NCI-H1048 (cell line): ENCODE results near the gene COL11A1.
A peak's percentile ranks its signal among the peaks of the same experiment; 100 is the strongest.
"Not testable (repeated sequence)": the region's sequence is repeated elsewhere in the genome, so short reads cannot be mapped to it uniquely, and the experiment has no call there.

Experiments
- DNase-seq: peaks from one replicate; lab custom pipeline; 2025; lab: John Stamatoyannopoulos, UW

Gene COL11A1

DNA sequence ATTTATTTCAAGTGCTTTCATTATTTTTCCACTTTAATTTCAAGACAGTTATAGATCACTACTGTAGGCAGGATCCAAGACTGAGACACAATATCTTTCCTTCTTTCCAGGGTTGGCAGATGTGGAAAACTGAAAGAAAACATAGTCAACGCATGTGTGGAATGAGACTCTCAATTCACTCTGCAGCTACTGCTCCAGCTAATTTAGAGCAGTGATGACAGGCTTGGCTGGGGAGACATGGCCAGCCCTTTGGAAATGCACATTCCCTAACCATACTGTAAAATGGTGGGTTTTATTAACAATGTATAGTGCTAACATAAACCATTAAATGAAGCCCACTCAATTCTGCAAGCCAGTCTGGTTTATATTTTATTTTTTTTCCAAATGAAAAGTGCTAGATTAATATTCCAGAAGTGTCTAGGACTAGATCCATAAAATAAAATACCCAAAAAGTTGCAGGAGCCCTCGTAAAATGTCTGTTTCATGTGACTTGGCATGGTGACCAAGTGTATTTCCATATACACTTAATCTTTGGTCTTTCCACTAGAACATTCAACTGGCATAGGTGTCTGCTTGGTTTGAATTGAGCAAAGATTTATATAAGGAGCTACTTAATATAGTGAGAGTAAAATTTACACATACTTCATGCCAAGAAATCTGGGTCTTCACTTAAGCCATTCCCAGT is 32.9 kb downstream of the COL11A1 start:
- DNase-seq = no peak

DNA sequence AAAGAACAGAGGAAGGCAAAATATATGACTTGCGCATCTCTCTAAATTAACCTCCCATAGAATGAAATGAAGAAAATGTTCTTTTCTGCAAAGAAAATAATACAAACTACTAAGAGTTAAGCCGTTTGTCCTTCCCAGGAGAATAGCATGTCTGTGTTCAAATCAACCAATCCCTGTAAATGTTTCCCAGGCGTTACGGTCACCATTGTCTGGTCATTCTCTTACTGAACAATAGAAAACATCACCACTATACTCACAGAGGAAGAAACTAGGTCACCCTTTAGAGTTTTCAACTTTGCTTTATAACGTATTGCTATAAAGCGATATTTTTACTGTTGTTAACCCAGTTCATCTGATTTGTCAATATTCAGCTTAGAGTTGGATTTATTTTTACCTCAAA is 34.1 kb downstream of the COL11A1 start:
- no peak for DNase-seq

DNA sequence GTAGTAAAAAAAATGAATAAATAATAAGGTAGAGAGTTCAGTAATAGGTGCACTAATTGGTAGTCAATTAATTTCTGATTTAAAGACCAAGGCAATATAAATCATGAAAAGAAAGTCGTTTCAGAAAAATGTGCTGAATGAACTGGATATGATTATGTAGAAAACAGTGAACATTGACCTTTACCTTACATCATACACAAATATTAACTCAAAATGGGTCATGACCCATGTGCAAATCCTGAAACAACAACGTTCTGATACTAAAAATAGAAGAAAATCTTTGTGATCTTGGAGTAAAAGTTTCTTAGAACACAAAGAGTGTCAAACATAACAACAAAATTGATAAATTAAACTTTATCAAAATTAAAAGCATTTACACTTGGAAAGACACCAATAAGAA is 39.1 kb downstream of the COL11A1 start:
- DNase-seq = no peak

DNA sequence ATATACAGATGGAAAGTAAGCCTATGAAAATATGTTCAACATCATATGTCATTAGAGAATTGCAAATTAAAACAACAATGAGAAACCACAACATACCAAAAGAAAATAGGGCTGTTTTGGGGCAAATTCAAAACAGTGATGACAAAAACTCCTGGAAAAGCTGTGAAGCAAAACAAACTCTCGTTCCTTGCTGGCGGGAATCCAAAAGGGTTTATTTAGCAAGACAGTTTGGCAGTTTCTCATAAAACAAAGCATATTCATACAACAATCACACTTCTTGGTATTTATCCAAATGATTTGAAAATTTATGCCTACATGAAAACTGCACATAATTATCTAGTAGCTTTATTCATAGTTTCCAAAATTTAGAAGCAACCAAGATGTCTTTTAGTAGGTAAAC is 44.4 kb downstream of the COL11A1 start:
- DNase-seq = no peak

DNA sequence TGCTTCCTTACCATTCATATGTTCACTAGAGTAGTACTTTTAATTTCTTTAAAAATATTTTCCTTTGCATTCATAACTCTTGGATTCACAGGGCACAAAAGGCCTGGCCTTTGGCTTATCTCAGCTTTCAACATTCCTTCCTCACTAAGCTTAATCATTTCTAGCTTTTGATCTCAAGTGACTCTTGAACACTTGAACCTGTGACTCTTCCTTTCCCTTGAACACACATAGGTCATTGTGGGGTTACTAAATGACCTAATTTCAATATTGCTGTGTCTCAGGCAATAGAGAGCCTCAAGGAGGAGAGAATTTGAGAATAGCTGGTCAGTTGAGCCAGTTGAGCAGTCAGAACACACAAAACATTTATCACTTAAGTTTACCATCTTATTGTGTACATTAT is 49.9 kb downstream of the COL11A1 start:
- DNase-seq = no peak

DNA sequence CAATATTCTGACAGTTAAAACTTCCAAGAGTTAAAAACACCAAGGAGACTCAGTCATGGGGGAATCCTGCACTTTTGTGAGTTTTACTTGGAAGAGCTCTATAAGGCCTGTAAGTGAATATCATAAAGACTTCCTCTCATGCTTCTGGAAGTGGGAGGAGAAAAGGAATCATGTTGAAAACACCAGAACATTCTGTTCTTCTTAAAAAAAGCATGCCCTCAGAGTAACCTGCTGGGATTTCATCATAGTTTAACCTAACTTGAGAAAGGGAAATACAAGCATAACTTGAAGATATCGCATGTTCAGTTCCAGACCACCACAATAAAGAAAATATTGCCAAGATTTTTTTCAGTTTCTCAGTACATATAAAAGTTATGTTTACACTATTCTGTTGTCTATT is 51.9 kb downstream of the COL11A1 start:
- no peak for DNase-seq

DNA sequence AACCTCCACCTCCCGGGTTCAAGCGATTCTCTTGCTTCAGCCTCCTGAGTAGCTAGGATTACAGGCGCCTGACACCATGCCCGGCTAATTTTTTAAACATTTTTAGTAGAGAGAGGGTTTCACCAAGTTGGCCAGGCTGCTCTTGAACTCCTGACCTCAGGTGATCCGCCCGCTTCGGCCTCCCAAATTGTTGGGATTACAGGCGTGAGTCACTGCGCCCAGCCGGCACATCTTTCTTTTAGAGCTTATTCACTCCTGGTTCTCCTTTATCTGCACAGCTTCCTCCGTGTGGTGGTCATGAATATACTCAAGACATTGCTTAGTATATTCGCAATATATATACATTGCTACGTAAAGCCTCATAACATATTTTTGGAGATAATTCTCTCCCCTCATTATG is 80.2 kb downstream of the COL11A1 start:
- DNase-seq = not testable (repeated sequence)

DNA sequence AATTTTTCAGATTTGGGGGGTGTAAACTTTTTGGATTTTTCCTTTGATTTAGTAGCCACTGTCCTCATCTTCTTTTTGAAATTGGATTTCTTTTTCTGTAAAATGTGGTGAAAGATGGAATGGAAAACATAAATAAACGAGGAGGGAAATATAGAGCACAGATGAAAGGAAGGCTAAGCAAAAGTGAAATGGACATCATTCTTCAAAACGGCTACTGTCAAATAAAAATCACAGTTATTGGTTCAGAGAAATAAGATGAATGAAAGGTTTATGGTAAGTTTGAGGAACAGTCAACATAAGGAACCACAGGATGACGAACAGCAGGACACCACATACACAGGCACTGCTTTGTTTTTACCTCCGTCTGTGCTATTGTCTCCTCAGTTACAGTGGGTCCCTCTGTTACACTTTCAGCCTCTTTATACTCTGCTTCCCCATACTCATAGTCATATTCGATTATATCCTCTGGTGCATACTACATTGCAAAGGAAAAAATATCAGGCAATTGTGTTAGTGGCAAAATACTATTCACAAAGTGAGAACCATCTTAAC is 82.4 kb downstream of the COL11A1 start:
- DNase-seq = no peak

DNA sequence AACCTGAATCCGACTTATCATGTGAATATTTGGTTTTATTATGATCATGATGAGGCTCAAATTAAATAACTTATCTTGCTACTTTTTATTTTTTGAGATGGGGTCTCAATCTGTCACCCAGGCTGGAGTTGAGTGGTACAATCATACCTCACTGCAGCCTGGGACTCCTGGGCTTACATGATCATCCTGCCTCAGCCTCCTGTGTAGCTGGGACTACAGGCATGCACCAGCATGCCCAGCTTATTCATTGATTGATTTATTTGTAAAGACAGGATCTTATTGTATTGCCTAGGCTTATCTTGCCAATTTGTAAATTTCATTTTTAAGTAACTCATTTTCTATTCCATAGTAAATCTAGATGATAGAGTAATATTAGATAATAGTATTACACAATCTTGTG is 84.3 kb downstream of the COL11A1 start:
- DNase-seq = no peak

DNA sequence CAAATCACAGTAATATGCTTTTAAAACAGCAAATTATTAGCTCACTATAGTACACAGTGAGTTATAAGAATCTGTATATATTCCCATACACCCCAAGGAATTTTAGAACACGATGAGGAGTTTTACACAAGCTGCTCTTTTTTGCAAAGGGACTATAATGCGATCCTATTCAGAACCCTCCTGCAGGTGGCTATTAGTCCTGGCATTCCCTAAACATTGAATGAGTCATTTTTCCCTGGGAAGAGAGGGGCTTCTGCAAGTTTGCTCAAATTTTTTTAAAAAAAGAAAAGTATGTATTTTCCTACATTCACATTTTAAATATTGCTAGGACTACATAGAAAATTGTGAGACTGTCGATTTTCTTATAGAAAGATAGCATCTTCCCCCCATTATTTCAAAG is 106.3 kb downstream of the COL11A1 start:
- DNase-seq = no peak

DNA sequence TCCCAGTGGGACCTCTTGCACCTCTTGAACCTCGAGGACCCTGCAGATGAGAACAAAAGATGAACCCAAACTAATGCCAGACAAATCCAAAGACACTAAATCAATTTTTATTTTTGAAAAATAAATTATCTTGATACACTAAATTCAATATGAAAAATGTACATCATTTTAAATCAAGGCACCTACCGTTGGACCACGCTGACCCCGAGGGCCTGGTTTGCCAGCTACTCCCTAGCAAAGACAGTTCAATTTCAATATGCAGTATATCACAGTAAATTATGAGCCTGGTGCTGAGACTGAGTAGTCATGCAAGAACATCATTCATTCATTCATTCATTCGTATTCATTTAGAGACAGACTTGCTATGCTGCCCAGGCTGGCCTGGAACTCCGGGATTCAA is 129.4 kb downstream of the COL11A1 start:
- no peak for DNase-seq

DNA sequence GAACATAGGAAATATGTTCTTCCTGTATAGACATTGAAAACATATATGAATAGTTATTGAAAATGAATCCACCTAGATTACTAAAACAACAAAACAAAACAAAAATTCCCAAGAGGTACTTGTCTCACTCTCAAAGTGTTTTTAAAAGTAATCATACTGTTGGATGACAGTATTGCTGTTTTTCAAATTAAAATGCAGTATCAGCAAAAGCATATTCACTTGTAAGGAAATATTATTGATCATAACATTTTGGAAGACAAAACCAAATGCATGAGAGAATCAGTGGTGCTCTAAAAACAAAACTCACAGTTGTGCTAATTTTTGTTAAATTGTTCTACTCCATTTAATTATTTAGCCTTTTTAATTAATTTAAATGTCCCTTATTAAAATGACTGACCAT is 131.0 kb downstream of the COL11A1 start:
- no peak for DNase-seq

DNA sequence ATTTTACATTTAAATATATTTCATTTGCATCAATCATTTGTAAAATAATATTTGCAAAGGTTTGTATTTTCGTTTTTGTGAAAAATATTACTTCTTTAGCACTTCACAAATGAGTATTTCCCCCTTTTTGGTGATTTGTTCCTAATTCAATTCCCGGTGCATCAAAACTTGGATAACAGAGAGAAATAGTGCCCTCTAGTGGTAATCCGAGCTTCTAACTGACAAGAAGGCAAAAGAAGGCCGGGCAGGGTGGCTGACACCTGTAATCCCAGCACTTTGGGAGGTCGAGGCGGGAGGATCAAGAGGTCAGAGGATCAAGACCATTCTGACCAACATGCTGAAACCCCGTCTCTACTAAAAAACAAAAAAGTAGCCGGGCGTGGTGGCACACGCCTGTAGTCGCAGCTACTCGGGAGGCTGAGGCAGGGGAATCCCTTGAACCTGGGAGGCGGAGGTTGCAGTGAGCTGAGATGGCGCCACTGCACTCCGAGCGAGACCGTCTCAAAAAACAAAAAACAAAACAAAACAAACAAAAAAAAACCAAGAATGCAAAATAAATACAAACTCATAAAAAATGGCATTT is 137.7 kb downstream of the COL11A1 start:
- DNase-seq = peak; percentile 21

DNA sequence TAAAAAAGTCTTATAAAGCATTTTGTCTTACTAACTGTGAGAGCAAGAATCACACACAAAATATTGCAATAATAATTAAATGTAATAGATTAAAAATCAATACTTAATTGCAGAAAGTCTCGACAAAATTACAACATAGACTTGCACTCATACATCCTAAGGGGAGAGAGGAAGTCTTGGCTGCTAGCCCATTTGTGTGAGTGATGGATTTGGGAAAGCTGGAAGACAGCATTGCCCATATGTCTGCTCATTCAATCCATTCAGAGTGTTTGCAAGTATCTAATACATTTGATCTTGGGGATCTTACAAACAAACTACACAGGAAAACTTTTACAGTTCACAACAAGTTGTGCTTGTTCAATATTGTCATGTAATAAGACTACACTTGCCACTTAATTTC is 140.5 kb downstream of the COL11A1 start:
- DNase-seq = no peak

DNA sequence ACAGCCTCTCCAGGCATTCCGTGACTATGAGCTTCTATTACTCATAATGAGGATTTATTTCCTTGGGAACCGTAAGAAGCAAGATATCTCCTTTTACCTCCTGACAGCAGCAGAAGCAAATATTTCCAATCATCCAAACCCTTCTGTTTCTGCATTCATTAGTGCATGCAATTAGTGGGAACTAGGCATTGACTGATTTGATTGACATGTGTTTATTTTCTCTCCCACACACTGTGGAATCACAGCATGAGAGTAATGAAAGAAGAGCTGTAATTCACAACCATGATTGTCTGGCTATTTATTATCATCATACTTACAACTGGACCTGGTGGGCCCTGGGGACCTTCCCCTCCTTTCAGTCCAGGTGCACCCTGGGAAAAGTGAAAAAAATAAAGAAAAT is 146.8 kb downstream of the COL11A1 start:
- no peak for DNase-seq

DNA sequence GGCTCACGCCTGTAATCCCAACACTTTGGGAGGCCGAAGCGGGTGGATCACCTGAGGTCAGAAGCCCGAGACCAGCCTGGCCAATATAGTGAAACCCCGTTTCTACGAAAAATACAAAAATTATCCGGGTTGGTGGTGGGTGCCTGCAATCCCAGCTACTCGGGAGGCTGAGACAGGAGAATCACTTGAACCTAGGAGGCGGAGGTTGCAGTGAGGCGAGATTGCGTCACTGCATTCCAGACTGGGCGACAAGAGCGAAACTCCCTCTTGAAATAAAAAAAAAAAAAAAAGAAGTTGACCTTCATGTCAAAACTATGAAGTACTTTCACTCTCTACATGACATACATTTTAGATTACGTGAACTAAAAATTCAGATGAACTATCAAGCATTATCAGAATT is 153.7 kb downstream of the COL11A1 start:
- no peak for DNase-seq

DNA sequence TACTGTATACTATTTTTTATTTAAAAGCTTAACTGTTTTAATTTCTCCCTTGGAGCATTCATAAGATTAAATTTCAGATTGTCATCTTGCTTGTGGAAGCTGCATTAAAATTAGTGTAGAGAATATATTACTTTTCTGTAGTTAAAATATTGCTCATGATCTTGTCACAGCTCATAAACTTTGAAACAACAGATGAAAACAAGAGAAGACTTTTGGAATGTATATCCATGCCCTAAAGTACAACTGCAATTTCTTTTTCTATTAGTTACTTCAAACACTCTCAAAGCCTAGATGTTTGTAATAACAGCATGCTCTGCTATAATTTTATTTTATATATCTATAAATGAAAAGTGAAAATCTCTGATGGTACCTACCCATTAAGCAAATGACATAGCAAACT is 155.9 kb downstream of the COL11A1 start:
- DNase-seq = no peak

DNA sequence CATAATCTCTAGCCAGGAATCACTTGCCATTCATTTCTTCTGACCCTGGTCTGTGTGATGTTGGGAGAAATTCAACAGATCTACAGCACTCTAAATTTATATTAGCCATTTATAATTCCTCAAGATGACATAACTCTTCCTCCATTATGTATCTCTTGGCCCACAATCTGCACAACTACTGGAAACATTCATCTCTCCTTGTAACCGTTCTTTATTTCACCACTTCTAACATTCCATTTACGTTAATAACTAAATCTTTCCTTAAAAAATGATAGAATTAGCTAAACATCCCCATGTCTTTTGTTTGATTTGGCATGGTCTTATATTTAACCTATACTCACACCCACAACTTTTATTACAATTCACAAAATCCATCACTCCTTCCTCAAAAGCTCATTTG is 166.0 kb downstream of the COL11A1 start:
- DNase-seq = no peak

DNA sequence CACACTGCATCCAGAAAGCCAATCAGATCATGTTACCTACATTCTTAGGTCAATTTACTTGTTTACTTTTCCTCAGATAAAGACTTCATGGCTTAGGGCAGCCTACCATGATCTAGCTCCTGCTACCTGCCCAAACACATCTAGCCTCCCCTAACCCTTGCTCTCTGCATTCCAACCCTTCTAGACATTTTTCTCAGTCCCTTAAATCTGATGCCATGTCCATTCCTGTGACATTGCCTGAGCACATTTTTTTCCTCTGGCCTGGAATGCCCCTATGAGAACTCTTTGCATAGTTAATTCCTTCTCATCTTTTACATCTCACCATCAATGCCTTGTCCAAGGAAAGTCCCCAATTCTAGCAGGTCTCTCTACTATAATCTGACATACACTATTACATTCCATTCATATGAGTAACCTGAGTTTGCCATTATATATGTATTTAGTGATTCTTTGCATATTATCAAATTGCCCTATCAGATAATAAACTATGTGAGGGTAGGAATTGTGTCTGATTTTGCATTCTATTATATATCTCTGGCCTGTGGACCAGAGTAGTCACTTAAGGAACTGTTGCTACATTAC is 166.9 kb downstream of the COL11A1 start:
- no peak for DNase-seq

DNA sequence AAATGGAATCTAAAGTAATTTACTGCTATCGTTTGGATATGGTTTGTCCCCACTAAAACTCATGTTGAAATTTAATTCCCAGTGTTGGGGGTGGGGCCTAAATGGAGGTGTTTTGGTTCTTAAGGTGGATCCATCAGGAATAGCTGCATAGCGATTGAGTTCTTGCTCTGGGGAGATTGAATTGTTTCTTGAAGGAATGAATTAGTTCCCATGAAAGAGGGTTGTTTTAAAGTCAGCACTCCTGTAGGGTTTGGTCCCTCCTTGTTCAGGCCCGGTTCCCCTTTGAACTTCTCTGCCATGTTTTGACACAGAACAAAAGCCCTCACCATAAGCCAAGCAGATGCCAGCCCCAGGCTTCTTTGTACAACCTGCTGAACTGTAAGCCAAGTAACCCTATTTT is 170.9 kb downstream of the COL11A1 start:
- no peak for DNase-seq

DNA sequence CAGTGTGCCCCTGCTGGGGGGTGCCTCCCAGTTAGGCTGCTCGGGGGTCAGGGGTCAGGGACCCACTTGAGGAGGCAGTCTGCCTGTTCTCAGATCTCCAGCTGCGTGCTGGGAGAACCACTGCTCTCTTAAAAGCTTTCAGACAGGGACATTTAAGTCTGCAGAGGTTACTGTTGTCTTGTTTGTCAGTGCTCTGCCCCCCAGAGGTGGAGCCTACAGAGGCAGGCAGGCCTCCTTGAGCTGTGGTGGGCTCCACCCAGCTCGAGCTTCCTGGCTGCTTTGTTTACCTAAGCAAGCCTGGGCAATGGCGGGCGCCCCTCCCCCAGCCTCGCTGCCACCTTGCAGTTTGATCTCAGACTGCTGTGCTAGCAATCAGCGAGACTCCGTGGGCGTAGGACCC is 175.0 kb downstream of the COL11A1 start:
- DNase-seq = not testable (repeated sequence)

DNA sequence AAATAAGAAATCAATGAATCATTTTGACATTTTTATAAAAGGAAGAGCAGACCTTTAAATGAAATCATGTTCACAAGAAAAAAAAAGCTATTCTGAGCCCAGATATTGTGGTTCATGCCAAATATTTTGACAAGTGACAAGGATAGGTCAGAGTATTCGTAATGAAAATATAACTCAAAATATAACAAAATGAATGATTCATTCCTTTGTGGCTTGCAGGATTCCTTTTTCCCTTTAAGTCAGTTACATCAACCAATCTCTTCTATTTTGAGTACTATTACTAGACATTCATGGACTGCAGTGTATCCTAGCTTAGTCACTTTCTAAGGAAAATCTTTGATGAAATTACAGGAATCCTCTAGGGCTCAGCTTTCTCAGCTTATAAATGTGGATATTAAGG is 188.7 kb downstream of the COL11A1 start:
- DNase-seq = no peak

DNA sequence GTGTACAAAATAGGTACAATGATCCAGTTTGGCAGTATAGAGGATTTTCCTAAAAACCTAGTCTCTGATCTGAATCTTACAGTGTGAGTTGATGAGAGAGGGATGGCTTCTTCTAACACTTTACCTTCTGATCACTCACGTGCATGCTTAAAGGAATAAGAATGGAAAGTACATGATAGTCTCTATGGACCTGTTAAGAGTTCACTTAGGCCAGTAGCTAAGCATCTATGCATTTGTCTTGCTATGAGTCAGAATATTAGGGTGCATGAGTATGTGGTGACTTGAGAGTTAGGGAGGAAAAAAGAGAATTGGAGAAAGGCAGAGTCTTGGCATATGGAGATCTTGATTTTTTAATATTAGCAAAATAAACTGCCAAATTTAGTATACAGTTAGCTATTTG is 206.3 kb downstream of the COL11A1 start:
- no peak for DNase-seq

DNA sequence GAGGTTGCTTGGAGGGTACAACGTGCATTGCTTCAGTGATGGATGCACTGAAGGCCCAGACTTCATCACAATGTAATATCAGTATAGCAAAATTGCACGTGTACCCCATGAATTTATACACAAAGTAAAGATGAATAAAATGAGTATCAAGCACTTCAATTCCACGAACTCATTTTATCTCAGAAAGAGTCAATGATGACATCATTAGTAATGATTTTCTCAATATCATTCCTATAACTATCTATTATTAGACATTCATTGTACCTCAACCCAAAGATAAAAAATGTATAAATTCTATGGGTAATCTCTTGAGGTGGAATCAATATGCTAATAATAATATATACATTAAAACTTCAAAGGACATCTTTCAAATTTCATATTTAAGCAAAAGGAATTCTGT is 208.4 kb downstream of the COL11A1 start:
- no peak for DNase-seq
